ENCODE results near the gene TNFSF11. TPM values are rescaled to one million over a fixed set of nuclear protein-coding genes. Genes with fewer than 3 reads are reported as not detected.

TNFSF11 gene
- total and polyA plus RNA-seq, 4 donors: 0.25 to 1.3 (median 0.25) TPM

- H3K9me3 ChIP-seq (ENCODE audit: control insufficient read depth in 4 of 4, low read length in 3 of 4): no peaks in the 10 kb centered on the region
- no peak overlapping the region for H3K9ac ChIP-seq (ENCODE audit: low read depth in 1 of 2, low read length in 2 of 2)
- TF ChIP-seq CTCF (IDR thresholded peaks at IDR 0.05; ENCODE audit: low read depth, low read length, missing input control) (no peak), FOXA1 (IDR thresholded peaks at IDR 0.05) (no peak), EGR1 (IDR thresholded peaks at IDR 0.05; ENCODE audit: low read depth in 2 of 2) (no peak), RAD21 (IDR thresholded peaks at IDR 0.05) (no peak), ZBTB33 (IDR thresholded peaks at IDR 0.05) (no peak), ATF3 (IDR thresholded peaks at IDR 0.05) (no peak), GABPA (IDR thresholded peaks at IDR 0.05 in 1 of 2, conservative IDR thresholded peaks at IDR 0.05 in 1 of 2) (no peak), REST (IDR thresholded peaks at IDR 0.05) (no peak), YY1 (IDR thresholded peaks at IDR 0.05) (no peak), NR2F2 (IDR thresholded peaks at IDR 0.05) (no peak), SP1 (IDR thresholded peaks at IDR 0.05) (no peak), HNF4G (IDR thresholded peaks at IDR 0.05) (no peak), RXRA (IDR thresholded peaks at IDR 0.05) (no peak), MAX (IDR thresholded peaks at IDR 0.05) (no peak), HNF4A (conservative IDR thresholded peaks at IDR 0.05) (no peak), FOXA2 (IDR thresholded peaks at IDR 0.05) (no peak)
- DNase-seq (ENCODE audit: low spot score): no peak
- peaks cover 8 to 14% (median 11%) of the 10 kb centered on the region in 4 donors for H3K4me1 ChIP-seq (ENCODE audit: control insufficient read depth in 4 of 4, insufficient read depth in 4 of 4, low read length in 3 of 4)
- H3K4me3 ChIP-seq (ENCODE audit: low read depth in 1 of 3, low read length in 3 of 3): no peak overlapping the region
- no peaks in the 10 kb centered on the region for H3K27me3 ChIP-seq (ENCODE audit: control insufficient read depth in 4 of 4, insufficient read depth in 4 of 4, low read length in 3 of 4)
- H3K36me3 ChIP-seq (ENCODE audit: control insufficient read depth in 4 of 4, insufficient read depth in 3 of 4, low read depth in 1 of 4, low read length in 3 of 4): no peaks in the 10 kb centered on the region
- WGBS: 95% methylated on average over 3 of the region's 3 CpGs
- H3K27ac ChIP-seq (ENCODE audit: low read depth in 1 of 2, low read length in 2 of 2): no peak overlapping the region
Observed at GRCh38 chr13:42545842-42546241, 28.1 kb upstream of the TNFSF11 start.

- H3K27me3 ChIP-seq (ENCODE audit: control insufficient read depth in 4 of 4, insufficient read depth in 4 of 4, low read length in 3 of 4): no peaks in the 10 kb centered on the region
- peaks cover 8 to 16% (median 13%) of the 10 kb centered on the region in 4 donors for H3K4me1 ChIP-seq (ENCODE audit: control insufficient read depth in 4 of 4, insufficient read depth in 4 of 4, low read length in 3 of 4)
- WGBS: 99% methylated on average over 1 of the region's 1 CpG
- DNase-seq (ENCODE audit: low spot score): no peak
- H3K4me3 ChIP-seq (ENCODE audit: low read depth in 1 of 3, low read length in 3 of 3): no peak overlapping the region
- H3K36me3 ChIP-seq (ENCODE audit: control insufficient read depth in 4 of 4, insufficient read depth in 3 of 4, low read depth in 1 of 4, low read length in 3 of 4): no peaks in the 10 kb centered on the region
- no peaks in the 10 kb centered on the region for H3K9me3 ChIP-seq (ENCODE audit: control insufficient read depth in 4 of 4, low read length in 3 of 4)
- H3K9ac ChIP-seq (ENCODE audit: low read depth in 1 of 2, low read length in 2 of 2): no peak overlapping the region
- no peak overlapping the region for H3K27ac ChIP-seq (ENCODE audit: low read depth in 1 of 2, low read length in 2 of 2)
- TF ChIP-seq FOXA2 (IDR thresholded peaks at IDR 0.05) (no peak), HNF4G (IDR thresholded peaks at IDR 0.05) (no peak), YY1 (IDR thresholded peaks at IDR 0.05) (no peak), ATF3 (IDR thresholded peaks at IDR 0.05) (no peak), JUND (IDR thresholded peaks at IDR 0.05) (no peak)
Observed at GRCh38 chr13:42547612-42548011, 26.3 kb upstream of the TNFSF11 start.
